Measurements from ENCODE around the gene ATP8A2. TPM values are rescaled to one million over a fixed set of nuclear protein-coding genes. Genes with fewer than 3 reads are reported as not detected.
"Not testable (repeated sequence)": the region's sequence is repeated elsewhere in the genome, so short reads cannot be mapped to it uniquely, and the experiment has no call there.

The ATP8A2 gene
- total RNA-seq, 1 donor from 2014 or later: 2.1 TPM

DNA sequence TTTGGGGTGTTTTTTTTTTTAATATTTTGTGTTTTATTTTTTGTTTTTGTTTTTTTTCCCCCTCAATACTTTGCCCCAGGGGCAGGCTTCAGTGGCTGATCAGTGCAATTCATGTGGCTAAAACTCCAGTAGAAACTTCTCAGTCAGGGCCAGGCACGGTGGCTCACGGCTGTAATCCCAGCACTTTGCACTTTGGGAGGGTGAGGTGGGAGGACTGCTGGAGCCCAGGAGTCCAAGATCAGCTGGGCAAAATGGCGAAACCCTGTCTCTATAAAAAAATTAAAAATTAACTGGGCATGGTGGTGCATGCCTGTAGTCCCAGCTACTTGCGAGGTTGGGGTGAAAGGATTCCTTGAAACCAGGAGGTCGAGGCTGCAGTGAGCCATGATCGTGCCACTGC is 17.4 kb upstream of the ATP8A2 start:
- Histone ChIP-seq H3K36me3 (ENCODE audit: control insufficient read depth in 3 of 3, insufficient read depth in 3 of 3, low read length in 3 of 3) (no peaks in the 10 kb centered on the region), H3K4me1 (ENCODE audit: control insufficient read depth in 3 of 3, insufficient read depth in 3 of 3, low read length in 3 of 3) (no peaks in the 10 kb centered on the region), H3K4me3 (ENCODE audit: low read length in 3 of 3) (no peak overlapping the region), H3K9me3 (ENCODE audit: control insufficient read depth in 3 of 3, low read length in 3 of 3) (no peaks in the 10 kb centered on the region), H3K27ac (ENCODE audit: low read depth, low read length) (no peak overlapping the region), H3K9ac (ENCODE audit: low read depth in 1 of 3, low read length in 3 of 3) (no peak overlapping the region), H3K27me3 (ENCODE audit: control insufficient read depth in 3 of 3, insufficient read depth in 3 of 3, low read length in 3 of 3) (peaks cover 0 to 4% (median 0%) of the 10 kb centered on the region in 3 donors)

DNA sequence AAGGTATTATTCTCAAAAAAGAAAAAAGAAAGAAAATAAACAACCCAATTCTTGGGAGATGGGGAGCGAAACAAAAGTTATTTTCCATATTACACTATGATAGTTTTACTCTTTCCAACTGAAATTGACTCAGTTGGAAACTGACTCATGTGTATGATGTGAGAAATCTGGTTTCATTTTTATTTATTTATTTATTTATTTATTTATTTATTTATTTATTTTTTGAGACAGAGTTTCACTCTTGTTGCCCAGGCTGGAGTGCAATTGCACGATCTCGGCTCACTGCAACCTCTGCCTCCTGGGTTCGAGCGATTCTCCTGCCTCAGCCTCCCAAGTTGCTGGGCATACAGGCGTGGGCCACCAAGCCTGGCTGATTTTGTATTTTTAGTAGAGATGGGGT is 11.3 kb upstream of the ATP8A2 start:
- H3K27me3 ChIP-seq (ENCODE audit: control insufficient read depth in 3 of 3, insufficient read depth in 3 of 3, low read length in 3 of 3); H3K4me3 ChIP-seq (ENCODE audit: low read length in 3 of 3); H3K4me1 ChIP-seq (ENCODE audit: control insufficient read depth in 3 of 3, insufficient read depth in 3 of 3, low read length in 3 of 3); H3K9ac ChIP-seq (ENCODE audit: low read depth in 1 of 3, low read length in 3 of 3); H3K9me3 ChIP-seq (ENCODE audit: control insufficient read depth in 3 of 3, low read length in 3 of 3); H3K36me3 ChIP-seq (ENCODE audit: control insufficient read depth in 3 of 3, insufficient read depth in 3 of 3, low read length in 3 of 3); H3K27ac ChIP-seq (ENCODE audit: low read depth, low read length): not testable (repeated sequence)

DNA sequence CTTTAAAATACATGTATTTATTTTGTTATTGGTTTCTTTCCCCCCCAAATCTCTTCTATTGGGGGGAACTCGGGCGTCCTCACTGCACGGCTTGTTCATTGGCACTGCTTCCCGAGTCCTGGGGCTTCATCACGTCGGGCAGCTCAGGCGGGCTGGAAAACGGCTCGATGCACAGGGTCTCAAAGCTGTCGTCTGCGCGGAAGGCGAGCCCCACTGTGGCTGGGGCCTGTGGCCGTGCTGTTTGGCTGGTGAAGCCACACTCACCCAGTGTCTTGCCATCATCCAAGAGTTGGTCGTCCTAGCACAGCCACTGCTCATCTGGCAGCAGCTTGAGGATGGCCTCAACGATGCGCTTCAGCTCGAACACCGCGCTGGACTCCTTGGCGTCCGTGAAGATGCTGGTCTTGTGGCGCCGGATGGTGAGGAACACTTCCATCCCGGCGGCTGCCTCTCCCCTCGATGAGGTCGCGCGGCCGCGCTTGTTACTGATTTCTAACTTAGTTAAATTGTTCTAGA is 6.0 kb upstream of the ATP8A2 start:
- Histone ChIP-seq H3K4me1 (ENCODE audit: control insufficient read depth in 3 of 3, insufficient read depth in 3 of 3, low read length in 3 of 3) (no peaks in the 10 kb centered on the region), H3K9ac (ENCODE audit: low read depth in 1 of 3, low read length in 3 of 3) (no peak overlapping the region)

DNA sequence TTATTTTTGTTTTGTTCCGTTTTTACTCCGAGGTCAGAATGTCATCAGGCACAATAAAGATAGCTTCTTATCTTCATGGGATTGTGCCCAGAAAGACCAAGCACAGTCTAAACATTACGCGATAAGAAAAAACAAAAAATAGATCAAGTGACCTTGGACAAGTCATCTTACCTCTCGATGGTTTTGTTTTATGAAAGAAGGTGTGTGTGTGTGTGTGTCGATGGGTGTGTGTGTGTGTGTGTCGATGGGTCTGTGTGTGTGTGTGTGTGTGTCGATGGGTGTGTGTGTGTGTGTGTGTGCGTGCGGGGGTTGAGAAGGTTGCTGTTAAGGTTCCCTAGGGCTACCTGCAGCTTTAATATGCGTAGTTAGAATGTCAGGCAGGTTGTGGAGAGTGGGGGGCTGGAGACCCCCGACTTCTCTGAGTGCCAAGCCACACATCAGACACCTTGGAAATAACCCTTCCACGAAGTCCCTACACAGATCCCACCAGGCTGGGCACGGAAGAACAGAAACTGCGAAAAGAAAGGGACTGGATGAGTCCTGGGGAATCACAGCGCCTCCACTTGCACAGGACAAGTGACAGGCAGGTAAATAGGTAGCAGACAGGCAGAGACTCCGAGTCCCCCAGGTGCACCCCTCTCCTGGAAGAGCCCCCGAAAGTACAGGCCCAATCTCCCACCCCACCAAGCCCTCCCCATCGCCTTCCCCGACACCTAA is 458 bp upstream of the ATP8A2 start:
- no peaks in the 10 kb centered on the region for H3K36me3 ChIP-seq (ENCODE audit: control insufficient read depth in 3 of 3, insufficient read depth in 3 of 3, low read length in 3 of 3)
- no peak overlapping the region for H3K9ac ChIP-seq (ENCODE audit: low read depth in 1 of 3, low read length in 3 of 3)
- no peak overlapping the region for H3K27ac ChIP-seq (ENCODE audit: low read depth, low read length)
- peaks cover 40 to 50% (median 48%) of the 10 kb centered on the region in 3 donors for H3K27me3 ChIP-seq (ENCODE audit: control insufficient read depth in 3 of 3, insufficient read depth in 3 of 3, low read length in 3 of 3)
- no peaks in the 10 kb centered on the region for H3K4me1 ChIP-seq (ENCODE audit: control insufficient read depth in 3 of 3, insufficient read depth in 3 of 3, low read length in 3 of 3)
- no peaks in the 10 kb centered on the region for H3K9me3 ChIP-seq (ENCODE audit: control insufficient read depth in 3 of 3, low read length in 3 of 3)
- no peak overlapping the region for H3K4me3 ChIP-seq (ENCODE audit: low read length in 3 of 3)

More for the DNA sequence above, 6.0 kb upstream of the ATP8A2 start:
- Histone ChIP-seq H3K27ac (ENCODE audit: low read depth, low read length) (no peak overlapping the region), H3K27me3 (ENCODE audit: control insufficient read depth in 3 of 3, insufficient read depth in 3 of 3, low read length in 3 of 3) (peaks cover 8 to 11% (median 8%) of the 10 kb centered on the region in 3 donors), H3K9me3 (ENCODE audit: control insufficient read depth in 3 of 3, low read length in 3 of 3) (peaks cover 0 to 2% (median 0%) of the 10 kb centered on the region in 3 donors), H3K4me3 (ENCODE audit: low read length in 3 of 3) (no peak overlapping the region), H3K36me3 (ENCODE audit: control insufficient read depth in 3 of 3, insufficient read depth in 3 of 3, low read length in 3 of 3) (no peaks in the 10 kb centered on the region)

DNA sequence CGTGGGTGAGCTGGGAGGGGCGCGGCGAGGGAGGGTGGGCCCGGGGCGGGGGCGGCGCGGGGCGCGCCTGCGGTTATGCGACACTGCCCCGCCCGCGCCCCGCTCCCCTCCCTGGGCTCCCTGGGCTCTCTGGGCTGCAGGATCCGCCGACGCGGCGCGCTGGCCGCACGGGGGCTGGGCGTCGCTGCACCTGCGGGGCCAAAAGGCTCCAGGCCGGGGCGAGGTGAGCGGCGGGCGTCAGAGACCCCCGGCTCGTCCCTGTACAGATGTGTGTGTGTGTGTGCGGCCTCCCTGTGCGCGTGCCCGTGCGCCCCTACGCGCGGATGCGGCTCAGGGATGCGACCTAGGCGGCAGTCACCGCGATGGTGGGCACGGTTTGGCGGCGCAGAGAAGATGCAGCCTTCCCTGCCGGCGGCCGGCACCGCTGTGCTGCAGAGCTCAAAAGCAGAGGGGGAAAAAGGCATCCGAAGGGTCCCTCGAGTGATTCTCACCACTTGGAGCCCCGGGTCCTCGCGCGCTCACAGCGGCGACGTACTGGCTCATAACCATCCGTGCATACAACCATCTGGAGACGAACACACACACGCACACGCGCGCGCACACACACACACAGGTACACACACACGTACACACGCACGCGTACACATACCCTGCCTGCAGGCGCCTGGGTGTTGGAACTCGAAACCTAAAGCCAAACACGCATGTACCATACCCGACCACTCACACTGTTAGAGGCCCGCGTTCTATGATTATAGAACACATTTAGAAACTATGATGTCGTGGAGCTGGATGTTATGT is 709 bp downstream of the ATP8A2 start:
- Histone ChIP-seq H3K27me3 (ENCODE audit: control insufficient read depth in 3 of 3, insufficient read depth in 3 of 3, low read length in 3 of 3) (peaks cover 37 to 50% (median 48%) of the 10 kb centered on the region in 3 donors), H3K36me3 (ENCODE audit: control insufficient read depth in 3 of 3, insufficient read depth in 3 of 3, low read length in 3 of 3) (no peaks in the 10 kb centered on the region), H3K4me3 (ENCODE audit: low read length in 3 of 3) (no peak overlapping the region), H3K27ac (ENCODE audit: low read depth, low read length) (no peak overlapping the region), H3K4me1 (ENCODE audit: control insufficient read depth in 3 of 3, insufficient read depth in 3 of 3, low read length in 3 of 3) (no peaks in the 10 kb centered on the region), H3K9ac (ENCODE audit: low read depth in 1 of 3, low read length in 3 of 3) (no peak overlapping the region), H3K9me3 (ENCODE audit: control insufficient read depth in 3 of 3, low read length in 3 of 3) (no peaks in the 10 kb centered on the region)

DNA sequence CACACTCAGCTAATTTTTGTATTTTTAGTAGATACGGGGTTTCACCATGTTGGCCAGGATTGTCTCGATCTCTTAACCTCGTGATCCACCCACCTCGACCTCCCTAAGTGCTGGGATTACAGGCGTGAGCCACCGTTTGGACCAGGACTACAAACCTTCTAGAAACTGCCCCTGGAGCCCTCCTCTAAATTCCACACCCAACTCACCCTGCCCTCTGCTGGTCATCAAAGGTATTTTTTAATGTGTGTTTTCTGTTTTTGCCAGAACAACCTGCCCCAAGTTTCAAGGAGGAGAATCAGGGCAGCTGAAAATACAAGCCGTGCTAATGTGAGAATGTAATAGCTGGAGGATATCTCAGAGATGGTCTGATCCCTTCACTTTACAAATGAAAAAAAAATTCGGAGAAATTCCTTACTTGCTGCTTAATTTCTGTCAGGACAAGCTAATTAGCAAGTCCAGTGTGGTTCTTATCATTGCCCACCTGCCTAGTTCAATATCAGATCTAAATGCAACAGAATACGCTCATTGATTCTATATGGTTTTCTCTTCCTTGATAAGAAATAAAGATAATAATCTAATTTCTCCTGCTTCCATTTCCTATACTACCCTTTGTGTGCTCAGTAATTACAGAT is 4.1 kb downstream of the ATP8A2 start:
- H3K36me3 ChIP-seq (ENCODE audit: control insufficient read depth in 3 of 3, insufficient read depth in 3 of 3, low read length in 3 of 3): no peaks in the 10 kb centered on the region
- peaks cover 32 to 45% (median 38%) of the 10 kb centered on the region in 3 donors for H3K27me3 ChIP-seq (ENCODE audit: control insufficient read depth in 3 of 3, insufficient read depth in 3 of 3, low read length in 3 of 3)
- no peaks in the 10 kb centered on the region for H3K4me1 ChIP-seq (ENCODE audit: control insufficient read depth in 3 of 3, insufficient read depth in 3 of 3, low read length in 3 of 3)
- no peak overlapping the region for H3K27ac ChIP-seq (ENCODE audit: low read depth, low read length)
- no peaks in the 10 kb centered on the region for H3K9me3 ChIP-seq (ENCODE audit: control insufficient read depth in 3 of 3, low read length in 3 of 3)
- H3K4me3 ChIP-seq (ENCODE audit: low read length in 3 of 3): no peak overlapping the region
- H3K9ac ChIP-seq (ENCODE audit: low read depth in 1 of 3, low read length in 3 of 3): no peak overlapping the region

DNA sequence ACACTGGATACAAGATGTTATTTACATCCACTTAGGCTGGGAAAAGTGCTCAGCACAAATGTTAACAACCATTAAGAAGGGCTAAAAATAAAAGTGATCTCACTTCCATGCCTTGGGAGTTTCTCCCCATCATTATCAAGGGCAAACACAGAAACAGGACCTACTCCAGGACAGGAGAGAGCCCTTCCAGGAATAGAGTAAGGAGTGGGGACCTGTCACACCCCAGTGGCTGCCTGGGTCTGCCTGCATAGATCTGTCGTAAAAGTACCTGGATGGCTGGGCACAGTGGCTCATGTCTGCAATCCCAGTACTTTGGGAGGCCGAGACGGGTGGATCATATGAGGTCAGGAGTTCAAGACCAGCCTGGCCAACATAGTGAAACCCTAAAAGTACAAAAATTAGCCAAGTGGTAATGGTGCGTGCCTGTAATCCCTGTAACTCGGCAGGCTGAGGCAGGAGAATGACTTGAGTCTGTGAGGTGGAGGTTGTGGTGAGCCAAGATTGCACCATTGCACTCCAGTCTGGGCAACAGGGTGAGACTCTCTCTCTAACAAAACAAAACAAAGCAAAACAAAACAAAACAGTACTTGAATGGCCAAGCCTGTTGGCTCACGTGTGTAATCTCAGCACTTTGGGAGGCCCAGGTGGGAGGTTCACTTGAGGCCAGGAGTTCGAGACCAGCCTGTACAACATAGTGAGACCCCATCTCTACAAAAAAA is 5.6 kb downstream of the ATP8A2 start:
- H3K4me3 ChIP-seq (ENCODE audit: low read length in 3 of 3): no peak overlapping the region
- no peaks in the 10 kb centered on the region for H3K4me1 ChIP-seq (ENCODE audit: control insufficient read depth in 3 of 3, insufficient read depth in 3 of 3, low read length in 3 of 3)
- H3K27ac ChIP-seq (ENCODE audit: low read depth, low read length): no peak overlapping the region
- H3K9ac ChIP-seq (ENCODE audit: low read depth in 1 of 3, low read length in 3 of 3): no peak overlapping the region
- no peaks in the 10 kb centered on the region for H3K9me3 ChIP-seq (ENCODE audit: control insufficient read depth in 3 of 3, low read length in 3 of 3)
- peaks cover 24 to 30% (median 29%) of the 10 kb centered on the region in 3 donors for H3K27me3 ChIP-seq (ENCODE audit: control insufficient read depth in 3 of 3, insufficient read depth in 3 of 3, low read length in 3 of 3)
- H3K36me3 ChIP-seq (ENCODE audit: control insufficient read depth in 3 of 3, insufficient read depth in 3 of 3, low read length in 3 of 3): no peaks in the 10 kb centered on the region

DNA sequence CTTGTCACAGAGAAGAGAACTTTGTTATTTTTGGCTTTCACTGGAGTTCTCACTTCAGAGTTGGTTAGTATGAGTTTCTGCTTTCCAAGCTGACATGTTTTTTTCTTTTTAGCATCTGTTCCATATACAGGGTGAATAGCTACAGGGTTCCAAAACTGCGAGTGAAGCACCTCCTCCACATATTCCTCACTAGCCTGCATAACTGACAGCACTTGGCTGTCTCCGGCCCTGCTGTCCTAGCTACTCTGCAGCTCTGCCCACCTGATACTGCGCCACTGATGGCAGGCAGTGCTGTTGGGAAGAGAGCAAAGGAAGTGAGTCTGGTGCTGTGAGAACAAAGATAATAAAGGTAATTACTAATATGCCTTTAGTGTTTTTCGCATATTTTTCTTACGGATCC is 6.8 kb downstream of the ATP8A2 start:
- Histone ChIP-seq H3K4me1 (ENCODE audit: control insufficient read depth in 3 of 3, insufficient read depth in 3 of 3, low read length in 3 of 3) (no peaks in the 10 kb centered on the region), H3K27ac (ENCODE audit: low read depth, low read length) (no peak overlapping the region), H3K4me3 (ENCODE audit: low read length in 3 of 3) (no peak overlapping the region), H3K9me3 (ENCODE audit: control insufficient read depth in 3 of 3, low read length in 3 of 3) (no peaks in the 10 kb centered on the region), H3K36me3 (ENCODE audit: control insufficient read depth in 3 of 3, insufficient read depth in 3 of 3, low read length in 3 of 3) (no peaks in the 10 kb centered on the region), H3K9ac (ENCODE audit: low read depth in 1 of 3, low read length in 3 of 3) (no peak overlapping the region), H3K27me3 (ENCODE audit: control insufficient read depth in 3 of 3, insufficient read depth in 3 of 3, low read length in 3 of 3) (peaks cover 13 to 19% (median 17%) of the 10 kb centered on the region in 3 donors)

DNA sequence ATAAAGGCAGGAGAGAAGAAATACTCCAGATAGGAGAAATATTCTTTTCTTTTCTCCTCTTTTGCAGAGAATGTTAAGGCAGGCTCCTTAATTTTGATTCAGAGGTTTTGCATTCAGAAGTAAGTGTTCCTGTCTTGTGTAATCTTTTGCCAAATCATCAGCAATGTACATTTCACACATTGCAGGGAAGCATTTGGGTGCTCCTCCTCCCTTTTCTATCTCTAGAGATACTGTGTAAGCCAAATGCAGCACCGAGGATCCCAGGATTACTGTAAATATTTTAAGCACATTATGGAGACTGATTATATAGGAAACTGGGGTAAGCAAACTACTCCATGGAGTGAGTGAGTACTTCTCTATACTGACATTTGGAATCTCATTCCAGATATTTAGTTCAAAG is 7.2 kb downstream of the ATP8A2 start:
- Histone ChIP-seq H3K27me3 (ENCODE audit: control insufficient read depth in 3 of 3, insufficient read depth in 3 of 3, low read length in 3 of 3) (peaks cover 9 to 14% (median 13%) of the 10 kb centered on the region in 3 donors), H3K9ac (ENCODE audit: low read depth in 1 of 3, low read length in 3 of 3) (no peak overlapping the region), H3K4me1 (ENCODE audit: control insufficient read depth in 3 of 3, insufficient read depth in 3 of 3, low read length in 3 of 3) (no peaks in the 10 kb centered on the region), H3K27ac (ENCODE audit: low read depth, low read length) (no peak overlapping the region), H3K36me3 (ENCODE audit: control insufficient read depth in 3 of 3, insufficient read depth in 3 of 3, low read length in 3 of 3) (no peaks in the 10 kb centered on the region), H3K9me3 (ENCODE audit: control insufficient read depth in 3 of 3, low read length in 3 of 3) (no peaks in the 10 kb centered on the region), H3K4me3 (ENCODE audit: low read length in 3 of 3) (no peak overlapping the region)
